ENCODE data around the gene NR1H2. TPM values are rescaled to one million over a fixed set of nuclear protein-coding genes. Genes with fewer than 3 reads are reported as not detected.

The NR1H2 gene
- total RNA-seq, 1 donor from 2014 or later, result 28.3 TPM

- no peak overlapping the region for H3K27ac Mint-ChIP-seq (ENCODE audit: unreplicated experiment)
- peaks cover 4% of the 10 kb centered on the region for H3K36me3 Mint-ChIP-seq (ENCODE audit: unreplicated experiment)
- peaks cover 12% of the 10 kb centered on the region for H3K4me1 Mint-ChIP-seq (ENCODE audit: low read depth, unreplicated experiment)
- no peak for TF ChIP-seq CTCF (IDR thresholded peaks at IDR 0.05; ENCODE audit: partially characterized antibody, unreplicated experiment)
- no peak for DNase-seq
- H3K9me3 Mint-ChIP-seq (ENCODE audit: unreplicated experiment), result peaks cover 12% of the 10 kb centered on the region
- H3K4me3 Mint-ChIP-seq (ENCODE audit: unreplicated experiment), result no peak overlapping the region
- H3K27me3 Mint-ChIP-seq (ENCODE audit: unreplicated experiment), result peaks cover 14% of the 10 kb centered on the region
These were observed 3.9 kb downstream of the NR1H2 start for GRCh38 chr19:50380137-50380536.

GRCh38 chr19:50380751-50381151 lies 4.5 kb downstream of the NR1H2 start:
- DNase-seq, result no peak
- Mint-ChIP-seq H3K27ac (ENCODE audit: unreplicated experiment) (peak overlapping the region; percentile 64), H3K27me3 (ENCODE audit: unreplicated experiment) (peaks cover 15% of the 10 kb centered on the region), H3K9me3 (ENCODE audit: unreplicated experiment) (peaks cover 12% of the 10 kb centered on the region), H3K4me1 (ENCODE audit: low read depth, unreplicated experiment) (peaks cover 13% of the 10 kb centered on the region), H3K36me3 (ENCODE audit: unreplicated experiment) (peaks cover 4% of the 10 kb centered on the region), H3K4me3 (ENCODE audit: unreplicated experiment) (no peak overlapping the region)
- TF ChIP-seq CTCF (IDR thresholded peaks at IDR 0.05; ENCODE audit: partially characterized antibody, unreplicated experiment), result no peak

- no peak for DNase-seq
- H3K36me3 Mint-ChIP-seq (ENCODE audit: unreplicated experiment), result peaks cover 4% of the 10 kb centered on the region
- H3K4me3 Mint-ChIP-seq (ENCODE audit: unreplicated experiment), result no peak overlapping the region
- TF ChIP-seq CTCF (IDR thresholded peaks at IDR 0.05; ENCODE audit: partially characterized antibody, unreplicated experiment), result no peak
- H3K27ac Mint-ChIP-seq (ENCODE audit: unreplicated experiment), result no peak overlapping the region
- peaks cover 15% of the 10 kb centered on the region for H3K4me1 Mint-ChIP-seq (ENCODE audit: low read depth, unreplicated experiment)
- peaks cover 11% of the 10 kb centered on the region for H3K9me3 Mint-ChIP-seq (ENCODE audit: unreplicated experiment)
- H3K27me3 Mint-ChIP-seq (ENCODE audit: unreplicated experiment), result peaks cover 11% of the 10 kb centered on the region
These were observed 5.8 kb downstream of the NR1H2 start for GRCh38 chr19:50381881-50382729.

- H3K27me3 Mint-ChIP-seq (ENCODE audit: unreplicated experiment), result peaks cover 11% of the 10 kb centered on the region
- H3K36me3 Mint-ChIP-seq (ENCODE audit: unreplicated experiment), result peaks cover 4% of the 10 kb centered on the region
- no peak for TF ChIP-seq CTCF (IDR thresholded peaks at IDR 0.05; ENCODE audit: partially characterized antibody, unreplicated experiment)
- peaks cover 11% of the 10 kb centered on the region for H3K9me3 Mint-ChIP-seq (ENCODE audit: unreplicated experiment)
- peak overlapping the region; percentile 95 for H3K4me3 Mint-ChIP-seq (ENCODE audit: unreplicated experiment)
- DNase-seq, result no peak
- peak overlapping the region; percentile 65 for H3K27ac Mint-ChIP-seq (ENCODE audit: unreplicated experiment)
- H3K4me1 Mint-ChIP-seq (ENCODE audit: low read depth, unreplicated experiment), result peaks cover 18% of the 10 kb centered on the region
These were observed 7.0 kb downstream of the NR1H2 start for GRCh38 chr19:50383001-50383851.
